NCI-H2196 (cell line): ENCODE results near the gene ZNF747.

Experiments
- DNase-seq: peaks from one replicate; lab custom pipeline; 2025; ENCODE audit not compliant: unreplicated experiment; lab: John Stamatoyannopoulos, UW

The ZNF747 gene

DNA sequence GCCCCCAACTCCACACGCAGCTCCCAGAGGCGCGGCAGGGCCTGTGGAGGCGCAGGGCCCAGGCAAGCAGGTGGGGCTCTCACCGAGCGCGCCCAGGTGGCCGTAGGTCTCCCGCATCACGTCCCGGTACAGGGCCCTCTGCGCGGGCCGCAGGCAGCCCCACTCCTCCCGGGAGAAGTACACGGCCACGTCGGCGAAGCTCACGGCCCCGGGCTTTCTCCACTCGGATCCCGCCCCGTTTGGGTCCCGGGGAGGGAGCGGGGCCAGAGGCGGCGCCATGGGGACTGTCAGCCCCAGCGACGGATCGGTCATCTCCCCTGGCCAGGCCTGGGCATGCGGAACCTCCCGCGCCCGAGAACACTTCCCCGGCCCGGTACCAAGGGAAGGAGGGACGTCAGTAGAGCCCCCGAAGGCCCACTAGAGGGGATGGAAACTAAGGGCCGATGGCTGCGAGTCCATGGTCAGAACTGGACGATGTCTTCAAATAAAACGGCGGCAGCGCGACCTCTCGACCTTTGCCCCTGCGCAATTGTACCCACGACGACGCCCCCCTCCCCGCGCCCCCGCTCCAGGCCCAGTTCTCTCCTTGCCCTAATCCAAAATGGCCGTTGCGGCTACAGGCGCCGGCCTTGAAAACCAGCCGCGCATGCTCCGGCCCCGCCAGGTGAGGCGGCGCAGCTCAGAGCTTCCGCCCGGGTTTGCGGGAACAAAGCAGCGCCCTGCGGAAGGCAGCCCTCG, at the start of gene ZNF747:
TSS of gene ZNF747 (minus strand) at position 491 of the 738 bp plus-strand sequence. CDS start at position 312, 179 bp downstream.
- peak; percentile 95 for DNase-seq

- DNase-seq, result no peak
Measured at GRCh38 chr16:30582611-30583340, 48.1 kb upstream of the ZNF747 start.

DNA sequence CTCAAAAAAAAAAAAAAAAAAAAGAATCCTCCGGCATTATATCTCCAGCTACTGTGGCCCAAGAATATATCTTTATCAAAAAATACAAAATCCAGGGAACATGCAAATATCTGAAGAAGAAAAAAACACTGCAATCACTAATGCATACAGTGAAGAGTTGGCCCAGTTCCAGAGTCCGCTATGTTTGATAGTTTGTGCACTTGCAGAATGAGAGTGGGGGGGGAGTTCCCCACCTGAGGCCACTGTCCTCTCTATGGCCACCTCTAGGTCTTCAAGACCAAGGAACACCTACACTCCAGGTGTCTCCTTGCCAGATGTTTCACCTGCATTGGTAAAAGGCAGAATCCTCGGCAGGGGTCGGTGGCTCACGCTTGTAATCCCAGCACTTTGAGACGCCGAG, 46.8 kb upstream of the ZNF747 start:
- DNase-seq, result no peak

- DNase-seq, result no peak
Measured at GRCh38 chr16:30574678-30575077, 40.0 kb upstream of the ZNF747 start.

DNA sequence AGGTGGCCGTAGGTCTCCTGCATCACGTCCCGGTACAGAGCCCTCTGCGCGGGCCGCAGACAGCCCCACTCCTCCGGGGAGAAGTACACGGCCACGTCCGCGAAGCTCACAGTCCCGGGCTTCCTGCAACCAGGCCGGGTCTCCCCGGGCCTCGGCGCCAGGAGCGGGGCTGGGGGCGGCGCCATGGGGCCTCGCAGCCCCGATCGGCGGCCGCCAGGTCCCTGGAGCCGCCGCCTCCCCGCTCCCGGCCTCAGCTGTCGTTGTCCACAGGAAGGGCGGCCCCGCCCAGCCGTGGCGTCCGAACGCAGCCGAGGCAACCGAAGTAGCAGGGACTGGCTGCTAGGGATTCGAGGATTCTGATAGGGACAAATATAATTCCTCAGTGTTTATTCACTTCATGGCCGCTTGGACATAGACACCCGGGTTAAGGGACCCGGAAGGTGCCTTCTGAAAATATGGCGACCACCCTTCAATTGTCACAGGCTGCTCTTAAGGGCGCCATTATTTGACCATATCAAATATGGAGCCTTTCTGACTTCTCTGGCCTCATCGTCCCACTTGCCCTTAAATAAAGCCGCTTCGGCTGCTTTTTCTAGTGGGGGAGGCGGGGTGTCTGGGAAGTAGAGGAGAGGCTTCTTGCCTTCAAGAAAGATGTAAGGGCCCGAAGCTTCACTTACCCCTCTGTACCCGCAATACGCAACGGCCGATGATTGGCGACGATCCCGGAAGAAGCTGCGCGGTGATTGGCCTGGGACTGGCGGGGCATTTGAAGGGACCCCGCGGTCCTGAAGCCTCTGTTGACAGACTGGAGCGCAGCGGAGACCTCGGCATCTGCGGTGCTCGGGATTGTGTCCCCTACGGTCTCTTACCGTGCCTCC, 37.0 kb upstream of the ZNF747 start, which contains the start of gene ZNF688:
TSS of gene ZNF688 (minus strand) at position 270 of the 878 bp plus-strand sequence. CDS start at position 185, 85 bp downstream.
- peak; percentile 92 for DNase-seq

GRCh38 chr16:30570636-30571444, 36.2 kb upstream of the ZNF747 start:
- DNase-seq, result no peak

DNA sequence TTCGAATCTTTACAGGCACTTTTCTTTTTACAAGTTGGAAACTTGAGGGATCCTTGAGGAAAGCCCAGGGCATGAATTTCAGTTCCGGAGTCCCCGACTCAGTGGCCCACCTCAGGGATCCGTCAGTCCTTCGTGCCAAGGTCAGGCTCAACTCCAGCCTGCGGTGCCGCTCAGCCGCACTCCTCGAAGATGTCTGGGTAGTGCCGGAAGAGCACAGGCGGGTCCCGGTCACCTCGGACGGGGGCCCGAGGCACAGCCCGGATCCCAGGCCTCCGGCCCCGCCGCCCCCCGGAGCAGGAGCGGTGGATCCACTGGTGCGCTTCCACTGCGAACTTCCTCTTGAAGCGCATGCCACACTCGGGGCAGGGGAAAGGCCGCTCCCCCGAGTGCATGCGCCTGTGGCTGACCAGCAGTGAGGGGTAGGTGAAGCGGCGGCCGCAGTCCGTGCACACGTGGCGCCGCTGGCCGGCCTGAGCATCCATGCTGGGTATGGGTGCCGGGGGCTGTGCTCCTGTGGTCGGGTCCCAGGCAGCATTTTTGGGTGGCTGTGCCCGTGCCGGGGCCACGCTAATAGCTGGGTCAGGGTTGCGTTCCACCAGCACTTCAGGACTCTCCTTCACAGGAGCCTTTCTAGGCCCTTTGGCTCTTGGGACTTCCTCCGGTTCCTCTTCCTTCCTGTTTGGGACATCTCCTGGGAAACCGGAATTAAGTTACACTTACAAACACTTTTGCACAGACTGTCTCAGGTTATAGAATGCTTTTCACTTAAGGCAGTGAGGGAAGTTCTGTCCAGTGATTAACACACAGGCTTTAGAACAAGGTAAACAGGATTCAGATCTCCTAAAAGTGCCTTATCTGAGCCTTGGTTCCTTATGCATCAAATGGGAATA, 35.3 kb upstream of the ZNF747 start:
- DNase-seq, result no peak

DNA sequence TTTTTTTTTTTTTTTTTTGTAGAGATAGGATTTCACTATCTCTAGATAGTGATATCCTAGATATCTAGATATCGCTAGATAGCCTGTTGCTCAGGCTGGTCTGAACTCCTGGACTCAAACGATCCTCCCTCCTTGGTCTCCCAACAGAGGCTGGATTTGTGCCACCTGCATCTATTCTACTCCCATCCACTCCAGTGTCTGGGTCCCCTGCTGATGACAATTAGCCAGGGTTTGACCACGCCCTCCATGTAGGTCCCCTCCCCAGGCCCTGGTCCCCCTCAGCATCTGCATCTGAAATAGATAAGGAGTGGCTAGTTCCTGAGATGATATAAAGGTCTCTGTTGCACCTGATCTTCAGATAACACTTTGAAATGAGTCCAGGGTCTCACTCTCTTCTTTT, 34.6 kb upstream of the ZNF747 start:
- DNase-seq, result no peak

DNA sequence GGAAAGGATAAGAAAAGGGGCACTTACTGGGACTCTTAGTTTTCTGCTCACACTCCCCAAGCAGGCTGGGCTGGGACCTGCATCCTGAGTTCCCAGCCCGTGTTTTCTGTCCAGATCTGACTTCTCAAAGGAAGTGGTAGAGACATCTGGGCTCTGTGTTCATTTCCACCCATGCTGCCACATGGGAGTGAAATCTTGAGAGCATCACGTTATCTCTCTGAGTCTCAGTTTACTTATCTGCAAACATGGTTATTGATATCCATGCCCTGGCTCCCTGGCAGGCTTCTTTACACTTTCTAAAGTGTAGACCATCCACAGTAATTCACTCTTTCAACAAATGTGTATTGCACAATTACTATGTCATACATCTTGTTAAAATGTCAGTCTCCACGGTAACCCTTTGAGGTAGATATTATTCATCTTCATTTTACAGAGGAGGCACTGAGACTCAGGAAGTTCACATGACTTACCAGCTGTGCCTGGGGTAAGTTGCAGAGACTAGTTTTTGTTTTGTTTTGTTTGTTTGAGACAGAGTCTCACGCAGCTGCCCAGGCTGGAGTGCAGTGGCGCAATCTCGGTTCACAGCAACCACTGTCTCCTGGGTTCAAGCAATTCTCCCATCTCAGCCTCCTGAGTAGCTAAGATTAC, 33.5 kb upstream of the ZNF747 start:
- peak; percentile 74 for DNase-seq

DNA sequence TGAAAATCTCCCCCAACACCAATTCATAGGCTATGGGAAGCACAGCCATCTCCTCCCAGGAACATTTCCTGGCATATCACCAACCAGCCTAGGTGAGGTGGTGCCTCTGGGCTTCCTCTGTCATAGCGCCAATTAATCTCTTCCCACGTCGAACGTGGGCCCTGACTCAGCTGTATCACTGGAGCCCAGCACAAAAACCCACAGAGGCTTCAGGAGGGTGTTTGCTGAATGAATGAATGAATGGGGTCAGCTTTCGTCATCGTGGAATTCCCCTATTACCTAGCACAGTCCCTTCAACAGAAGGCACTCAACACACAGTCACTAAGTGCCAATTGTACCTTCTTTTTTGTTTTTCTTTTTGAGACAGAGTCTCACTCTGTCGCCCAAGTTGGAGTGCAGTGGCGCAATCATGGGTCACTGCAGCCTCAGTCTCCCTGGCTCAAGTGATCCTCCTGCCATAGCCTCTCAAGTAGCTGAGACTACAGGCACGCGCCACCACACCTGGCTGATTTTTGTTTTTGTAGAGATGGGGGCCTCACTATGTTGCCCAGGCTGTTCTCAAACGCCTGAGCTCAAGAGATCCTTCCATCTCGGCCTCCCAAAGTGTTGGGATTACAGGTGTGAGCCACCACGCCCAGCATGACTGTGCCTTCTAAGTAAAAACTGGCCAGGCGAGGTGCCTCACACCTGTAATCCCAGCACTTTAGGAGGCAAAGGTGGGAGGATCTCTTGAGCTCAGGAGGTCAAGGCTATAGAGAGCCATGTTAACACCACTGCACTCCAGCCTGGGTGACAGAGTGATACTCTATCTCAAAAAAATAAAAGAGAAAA, 32.7 kb upstream of the ZNF747 start:
- DNase-seq, result no peak

- DNase-seq, result no peak
Measured at GRCh38 chr16:30566531-30566930, 31.9 kb upstream of the ZNF747 start.

GRCh38 chr16:30565984-30566383, 31.3 kb upstream of the ZNF747 start:
- DNase-seq, result no peak

- no peak for DNase-seq
Measured at GRCh38 chr16:30565526-30565925, 30.9 kb upstream of the ZNF747 start.

DNA sequence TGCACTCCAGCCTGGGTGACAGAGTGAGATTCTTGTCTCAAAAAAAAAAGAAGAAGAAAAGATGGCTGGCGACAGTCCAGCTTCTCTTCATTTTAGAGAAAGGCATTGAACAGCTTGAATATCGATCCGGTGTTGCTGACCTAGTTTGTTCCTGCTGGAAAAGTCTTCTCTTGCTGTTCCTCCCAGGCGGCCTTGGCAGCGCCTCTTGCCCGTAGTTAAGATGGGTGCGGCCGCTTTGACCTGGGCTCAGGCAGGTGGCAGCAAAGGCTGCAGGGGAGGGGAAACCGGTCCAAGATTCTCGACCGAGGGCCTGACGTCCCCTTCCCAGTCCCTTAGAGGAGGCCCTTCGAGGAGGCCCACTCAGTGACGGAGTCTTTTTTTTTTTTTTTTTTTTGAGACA, 27.4 kb upstream of the ZNF747 start:
- no peak for DNase-seq

DNA sequence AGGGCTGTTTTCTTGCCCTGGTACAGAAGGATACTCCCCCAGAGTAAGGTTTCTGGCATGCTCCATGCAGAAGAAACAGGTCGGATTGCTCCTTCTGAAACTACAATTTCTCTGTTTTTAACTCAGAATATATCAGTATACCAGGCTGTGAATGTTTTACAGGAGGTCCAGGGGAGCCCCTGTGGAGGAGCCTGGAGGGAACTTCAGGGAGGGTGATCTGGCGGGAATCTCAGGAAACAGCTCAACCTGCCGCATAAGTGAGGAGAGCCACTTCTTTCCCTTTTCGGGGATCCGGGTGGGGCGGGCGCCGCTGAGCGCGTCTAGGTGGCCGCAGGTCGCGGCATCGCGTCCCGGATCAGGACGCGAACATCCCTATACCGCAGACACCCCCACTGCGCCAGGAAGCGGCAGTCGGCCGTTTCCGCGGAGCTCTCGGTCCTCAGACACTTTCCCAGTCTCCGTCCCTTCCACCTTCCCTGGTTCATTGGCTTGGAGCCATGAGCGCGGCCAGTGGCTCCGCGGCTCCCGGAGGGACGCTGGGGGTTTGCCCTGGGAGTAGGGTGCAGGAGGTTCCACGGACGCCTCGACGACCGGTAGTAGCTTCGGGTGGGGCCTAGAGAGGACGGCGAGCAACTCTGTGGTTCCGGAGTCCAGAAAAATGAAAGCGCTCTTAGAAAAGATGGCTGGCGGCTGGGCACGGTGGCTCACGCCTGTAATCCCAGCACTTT, 26.6 kb upstream of the ZNF747 start:
- DNase-seq, result no peak

DNA sequence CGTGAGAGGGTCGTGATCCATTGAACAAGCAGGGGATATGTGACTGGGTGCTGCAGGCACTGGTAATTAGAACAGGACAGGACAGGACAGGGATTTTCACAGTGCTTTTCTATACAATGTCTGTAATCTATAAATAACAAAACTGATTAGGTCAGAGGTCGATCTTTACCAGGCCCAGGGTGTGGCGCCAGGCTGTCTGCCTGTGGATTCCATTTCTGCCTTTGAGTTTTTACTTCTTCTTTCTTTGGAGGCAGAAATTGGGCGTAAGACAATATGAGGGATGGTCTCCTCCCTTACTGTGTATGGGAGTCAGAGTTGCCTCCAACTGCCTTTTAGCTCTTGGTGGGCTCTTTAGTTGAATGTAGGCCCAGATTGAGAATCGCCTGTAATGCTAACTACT, 25.0 kb upstream of the ZNF747 start:
- DNase-seq, result no peak

DNA sequence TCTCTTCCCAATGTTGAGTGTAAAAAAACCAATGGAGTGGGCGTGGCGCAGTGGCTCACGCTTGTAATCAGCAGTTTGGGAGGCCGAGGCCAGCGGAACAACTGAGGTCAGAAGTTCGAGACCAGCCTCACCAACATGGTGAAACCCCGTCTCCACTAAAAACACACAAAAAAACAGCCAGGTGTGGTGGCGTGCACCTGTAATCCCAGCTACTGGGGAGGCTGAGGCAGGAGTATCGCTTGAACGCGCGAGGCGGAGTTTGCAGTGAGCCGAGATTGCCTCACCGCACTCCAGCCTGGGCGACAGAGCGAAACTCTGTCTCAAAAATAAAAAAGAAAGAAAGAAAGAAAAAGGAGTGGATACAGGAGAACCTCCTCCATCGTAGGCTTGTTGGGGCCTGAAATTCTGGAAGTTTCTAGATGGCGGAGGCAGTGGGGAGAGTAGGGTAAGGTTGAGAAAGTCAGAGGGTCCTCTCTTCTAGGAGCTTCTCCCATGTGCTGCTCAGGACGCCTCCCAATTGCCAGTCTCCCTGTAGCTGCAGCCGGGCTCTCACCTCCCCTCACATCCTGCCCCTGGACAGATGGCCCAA, 24.2 kb upstream of the ZNF747 start:
- no peak for DNase-seq
